GM13977 (cell line): Measurements from ENCODE around the gene ANLN.
"Not testable (repeated sequence)": the region's sequence is repeated elsewhere in the genome, so short reads cannot be mapped to it uniquely, and the experiment has no call there.

Source experiments
- DNase-seq: peaks from one replicate; pipeline ENCODE4 v3.0.0; 2012; ENCODE audit warnings: low spot score
- in situ Hi-C: fragments of 300-500 bp; cut with MboI; formaldehyde crosslinking; loops from one replicate; pipeline ENCODE4 v1.12.0; 2022; ENCODE audit warnings: low sequenced_read_pairs, low pct_unique_long_range_greater_than_20kb, mixed read lengths, inconsistent platforms; ENCODE audit not compliant: unreplicated experiment
- TF ChIP-seq, protein P1 (sequence below): IDR thresholded peaks from 2 replicates; pipeline ENCODE4 v1.5.1; 2012; ENCODE audit warnings: mild to moderate bottlenecking, control low read depth; ENCODE audit not compliant: insufficient read depth; ENCODE audit errors: extremely low read depth, missing control alignments

Gene ANLN

GRCh38 chr7:36473454-36474282 is 84.0 kb downstream of the ANLN start:
- DNase-seq: peak; percentile 21
- in situ Hi-C loops: no loop called here
- TF ChIP-seq, protein P1, sequence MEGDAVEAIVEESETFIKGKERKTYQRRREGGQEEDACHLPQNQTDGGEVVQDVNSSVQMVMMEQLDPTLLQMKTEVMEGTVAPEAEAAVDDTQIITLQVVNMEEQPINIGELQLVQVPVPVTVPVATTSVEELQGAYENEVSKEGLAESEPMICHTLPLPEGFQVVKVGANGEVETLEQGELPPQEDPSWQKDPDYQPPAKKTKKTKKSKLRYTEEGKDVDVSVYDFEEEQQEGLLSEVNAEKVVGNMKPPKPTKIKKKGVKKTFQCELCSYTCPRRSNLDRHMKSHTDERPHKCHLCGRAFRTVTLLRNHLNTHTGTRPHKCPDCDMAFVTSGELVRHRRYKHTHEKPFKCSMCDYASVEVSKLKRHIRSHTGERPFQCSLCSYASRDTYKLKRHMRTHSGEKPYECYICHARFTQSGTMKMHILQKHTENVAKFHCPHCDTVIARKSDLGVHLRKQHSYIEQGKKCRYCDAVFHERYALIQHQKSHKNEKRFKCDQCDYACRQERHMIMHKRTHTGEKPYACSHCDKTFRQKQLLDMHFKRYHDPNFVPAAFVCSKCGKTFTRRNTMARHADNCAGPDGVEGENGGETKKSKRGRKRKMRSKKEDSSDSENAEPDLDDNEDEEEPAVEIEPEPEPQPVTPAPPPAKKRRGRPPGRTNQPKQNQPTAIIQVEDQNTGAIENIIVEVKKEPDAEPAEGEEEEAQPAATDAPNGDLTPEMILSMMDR: peak; percentile 52

- TF ChIP-seq, protein P1: no peak
These were observed 84.8 kb downstream of the ANLN start for GRCh38 chr7:36474283-36475010.

GRCh38 chr7:36475011-36475342 is 85.3 kb downstream of the ANLN start:
- TF ChIP-seq, protein P1: no peak
- DNase-seq: no peak
- in situ Hi-C loops: loop anchor here (25.0 kb wide), 1 partner anchor 712 kb away; no protein-coding TSS in a partner anchor

More at GRCh38 chr7:36474283-36475010, 84.8 kb downstream of the ANLN start:
- in situ Hi-C loops: loop anchor here (25.0 kb wide), 1 partner anchor 713 kb away; no protein-coding TSS in a partner anchor
- no peak for DNase-seq

DNA sequence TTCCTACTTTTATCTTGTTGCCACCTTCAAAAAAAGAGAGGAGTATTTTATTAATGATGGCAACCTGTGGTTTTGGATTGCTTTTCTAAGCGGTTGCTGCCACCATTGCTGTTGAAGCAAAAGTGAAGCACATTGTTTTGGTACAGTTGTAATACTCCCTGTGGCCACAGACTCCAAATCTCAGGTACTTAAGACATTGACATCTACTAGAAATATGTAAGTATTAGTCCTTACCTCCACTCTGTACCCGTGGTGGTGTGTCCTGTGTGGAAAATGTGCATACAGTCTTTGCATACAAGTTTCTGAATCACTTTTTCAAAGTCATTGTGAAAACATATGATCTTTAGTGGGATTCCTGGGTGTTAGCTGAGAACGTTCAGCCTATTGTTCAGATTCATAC is 85.7 kb downstream of the ANLN start:
- no peak for DNase-seq
- TF ChIP-seq, protein P1: no peak
- in situ Hi-C loops: loop anchor here (25.0 kb wide), 1 partner anchor 712 kb away; no protein-coding TSS in a partner anchor

GRCh38 chr7:36478745-36479144 is 89.1 kb downstream of the ANLN start:
- TF ChIP-seq, protein P1: no peak
- in situ Hi-C loops: loop anchor here (25.0 kb wide), 1 partner anchor 709 kb away; no protein-coding TSS in a partner anchor
- no peak for DNase-seq

GRCh38 chr7:36483853-36484252 is 94.2 kb downstream of the ANLN start:
- in situ Hi-C loops: loop anchor here (25.0 kb wide), 1 partner anchor 703 kb away; no protein-coding TSS in a partner anchor
- DNase-seq: not testable (repeated sequence)
